ENCODE measurements around the gene ATP5MK.
"Not testable (repeated sequence)": the region's sequence is repeated elsewhere in the genome, so short reads cannot be mapped to it uniquely, and the experiment has no call there.

ATP5MK gene

DNA sequence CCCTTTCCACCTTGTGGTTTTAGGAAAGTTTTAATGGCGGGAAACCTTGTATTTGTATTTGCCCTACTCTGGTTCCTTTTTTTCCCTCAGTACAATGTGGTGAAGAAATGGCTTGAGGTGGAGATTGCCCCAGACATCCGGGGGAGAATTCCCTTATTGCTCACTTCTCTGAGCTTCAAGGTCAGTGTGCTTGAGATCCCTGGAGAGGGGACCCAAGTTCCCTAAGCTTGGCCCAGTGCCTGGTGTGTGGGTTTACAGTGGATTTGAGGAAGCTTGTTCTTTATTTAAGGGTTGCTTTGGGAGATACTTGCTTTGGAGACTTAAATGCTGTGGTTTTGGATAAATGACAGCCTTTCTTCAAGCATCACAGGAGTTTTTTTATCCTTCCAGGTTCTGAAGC lies 37.6 kb upstream of the ATP5MK start:
- DNase-seq (ENCODE audit: insufficient read length, low spot score) = no peak
- no peak for FAIRE-seq
- TF ChIP-seq POU2F2 (IDR thresholded peaks at IDR 0.05; ENCODE audit: low read depth, low read length) (no peak), SPI1 (IDR thresholded peaks at IDR 0.05; ENCODE audit: low read depth, low read length) (no peak), TAF1 (IDR thresholded peaks at IDR 0.05; ENCODE audit: low read depth, low read length) (no peak), POLR2A (IDR thresholded peaks at IDR 0.05; ENCODE audit: low read depth, low read length) (no peak)

DNA sequence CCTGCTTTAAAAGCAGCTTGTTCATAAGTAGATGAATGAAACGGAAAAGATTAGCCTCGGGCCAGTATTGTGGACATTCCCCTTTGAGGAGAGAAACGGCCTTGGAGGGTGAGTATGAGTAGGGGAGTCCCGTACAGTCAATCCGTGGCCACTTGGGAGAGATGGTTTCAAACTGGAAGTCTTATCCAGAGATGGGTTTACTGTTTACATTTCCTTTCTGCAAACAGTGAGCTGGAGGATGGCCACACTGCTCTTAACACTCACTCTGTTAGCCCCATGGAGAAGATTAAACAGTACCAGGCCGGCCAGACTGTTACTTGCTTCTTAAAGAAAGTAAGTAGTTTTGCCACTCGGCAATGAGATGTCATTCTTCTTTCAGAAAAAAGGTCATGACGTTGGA lies 35.6 kb upstream of the ATP5MK start:
- TF ChIP-seq POU2F2 (IDR thresholded peaks at IDR 0.05; ENCODE audit: low read depth, low read length) (no peak), PAX5 (IDR thresholded peaks at IDR 0.05; ENCODE audit: insufficient read depth, low read length, severe bottlenecking) (no peak), TAF1 (IDR thresholded peaks at IDR 0.05; ENCODE audit: low read depth, low read length) (no peak), POLR2A (IDR thresholded peaks at IDR 0.05; ENCODE audit: low read depth, low read length) (no peak), POLR2AphosphoS5 (IDR thresholded peaks at IDR 0.05; ENCODE audit: low read depth, low read length) (no peak), SPI1 (IDR thresholded peaks at IDR 0.05; ENCODE audit: low read depth, low read length) (no peak)
- DNase-seq (ENCODE audit: insufficient read length, low spot score) (no peak), FAIRE-seq (no peak)

- no peak for DNase-seq (ENCODE audit: insufficient read length, low spot score)
- no peak for FAIRE-seq
- TF ChIP-seq TAF1 (IDR thresholded peaks at IDR 0.05; ENCODE audit: low read depth, low read length) (no peak), PAX5 (IDR thresholded peaks at IDR 0.05; ENCODE audit: insufficient read depth, low read length, severe bottlenecking) (no peak), POLR2AphosphoS5 (IDR thresholded peaks at IDR 0.05; ENCODE audit: low read depth, low read length) (no peak), SPI1 (IDR thresholded peaks at IDR 0.05; ENCODE audit: low read depth, low read length) (no peak), POLR2A (IDR thresholded peaks at IDR 0.05; ENCODE audit: low read depth, low read length) (no peak), POU2F2 (IDR thresholded peaks at IDR 0.05; ENCODE audit: low read depth, low read length) (no peak)
Measured at GRCh38 chr10:103429647-103430046, 33.4 kb upstream of the ATP5MK start.

DNA sequence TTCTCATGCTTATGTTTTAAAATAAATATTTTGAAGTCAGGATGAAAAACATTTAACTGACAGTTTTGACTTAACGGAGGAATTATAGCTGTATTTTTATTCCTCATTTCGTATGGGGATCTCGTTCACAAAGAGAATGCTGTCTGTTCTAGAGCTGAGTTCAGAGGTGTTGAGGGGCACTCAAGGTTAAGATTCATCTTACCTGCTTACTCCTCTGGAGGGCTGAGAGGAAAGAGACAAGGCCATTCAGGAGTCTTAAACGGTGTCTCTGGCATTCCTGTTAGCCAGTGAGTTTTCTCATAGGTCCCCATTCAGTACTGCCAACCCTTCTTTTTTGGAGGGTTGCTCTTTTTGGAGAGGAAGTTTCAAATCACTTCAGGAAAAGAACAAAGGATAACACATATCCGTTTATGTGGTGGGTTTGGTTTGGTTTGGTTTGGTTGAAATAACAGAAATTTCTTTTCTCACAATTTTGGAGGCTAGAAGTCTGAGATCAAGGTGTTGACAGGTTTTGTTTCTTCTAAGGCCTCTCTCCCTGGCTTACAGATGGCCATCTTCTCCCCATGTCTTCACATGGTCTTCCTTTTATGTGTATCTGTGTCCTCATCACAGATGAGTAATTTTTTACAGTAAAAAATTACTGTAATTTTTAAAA lies 32.8 kb upstream of the ATP5MK start:
- DNase-seq (ENCODE audit: insufficient read length, low spot score) (no peak), FAIRE-seq (no peak)
- no peak for TF ChIP-seq POU2F2 (IDR thresholded peaks at IDR 0.05; ENCODE audit: low read depth, low read length)
- TF ChIP-seq PAX5 (IDR thresholded peaks at IDR 0.05; ENCODE audit: insufficient read depth, low read length, severe bottlenecking) = no peak
- no peak for TF ChIP-seq POLR2A (IDR thresholded peaks at IDR 0.05; ENCODE audit: low read depth, low read length)
- TF ChIP-seq TAF1 (IDR thresholded peaks at IDR 0.05; ENCODE audit: low read depth, low read length) = no peak
- TF ChIP-seq POLR2AphosphoS5 (IDR thresholded peaks at IDR 0.05; ENCODE audit: low read depth, low read length) = no peak

- DNase-seq (ENCODE audit: insufficient read length, low spot score) = no peak
- no peak for FAIRE-seq
- no peak for TF ChIP-seq POLR2A (IDR thresholded peaks at IDR 0.05; ENCODE audit: low read depth, low read length)
- no peak for TF ChIP-seq POLR2AphosphoS5 (IDR thresholded peaks at IDR 0.05; ENCODE audit: low read depth, low read length)
- no peak for TF ChIP-seq POU2F2 (IDR thresholded peaks at IDR 0.05; ENCODE audit: low read depth, low read length)
- TF ChIP-seq SPI1 (IDR thresholded peaks at IDR 0.05; ENCODE audit: low read depth, low read length) = no peak
- TF ChIP-seq PAX5 (IDR thresholded peaks at IDR 0.05; ENCODE audit: insufficient read depth, low read length, severe bottlenecking) = no peak
- TF ChIP-seq TAF1 (IDR thresholded peaks at IDR 0.05; ENCODE audit: low read depth, low read length) = no peak
Measured at GRCh38 chr10:103427866-103428265, 31.6 kb upstream of the ATP5MK start.

- FAIRE-seq (no peak), DNase-seq (ENCODE audit: insufficient read length, low spot score) (no peak)
- no peak for TF ChIP-seq PAX5 (IDR thresholded peaks at IDR 0.05; ENCODE audit: insufficient read depth, low read length, severe bottlenecking)
- no peak for TF ChIP-seq POLR2AphosphoS5 (IDR thresholded peaks at IDR 0.05; ENCODE audit: low read depth, low read length)
- no peak for TF ChIP-seq SPI1 (IDR thresholded peaks at IDR 0.05; ENCODE audit: low read depth, low read length)
- no peak for TF ChIP-seq TAF1 (IDR thresholded peaks at IDR 0.05; ENCODE audit: low read depth, low read length)
- no peak for TF ChIP-seq POLR2A (IDR thresholded peaks at IDR 0.05; ENCODE audit: low read depth, low read length)
- no peak for TF ChIP-seq POU2F2 (IDR thresholded peaks at IDR 0.05; ENCODE audit: low read depth, low read length)
Measured at GRCh38 chr10:103423748-103424147, 27.5 kb upstream of the ATP5MK start.

DNA sequence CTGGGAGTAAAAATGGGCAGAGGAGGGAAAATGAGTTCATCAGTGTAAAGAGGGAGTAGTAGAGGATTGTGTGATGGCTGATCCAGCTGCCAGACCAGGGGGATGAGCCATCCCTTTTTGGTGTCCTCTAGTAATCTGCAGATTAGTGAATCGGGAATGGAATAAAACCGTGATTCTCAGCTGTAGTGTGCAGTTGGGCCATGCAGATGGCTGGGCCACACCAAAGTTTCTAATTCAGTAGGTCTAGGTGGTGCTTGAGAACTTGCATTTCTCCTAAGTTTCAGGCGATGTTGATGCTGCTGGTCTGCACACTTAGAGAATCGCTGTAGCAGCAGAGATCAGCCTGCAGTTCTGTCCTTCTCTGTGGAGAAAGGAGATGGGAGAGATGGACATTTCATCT lies 22.8 kb upstream of the ATP5MK start:
- no peak for FAIRE-seq
- no peak for TF ChIP-seq POLR2AphosphoS5 (IDR thresholded peaks at IDR 0.05; ENCODE audit: low read depth, low read length)
- no peak for TF ChIP-seq PAX5 (IDR thresholded peaks at IDR 0.05; ENCODE audit: insufficient read depth, low read length, severe bottlenecking)
- no peak for TF ChIP-seq TAF1 (IDR thresholded peaks at IDR 0.05; ENCODE audit: low read depth, low read length)
- no peak for TF ChIP-seq POU2F2 (IDR thresholded peaks at IDR 0.05; ENCODE audit: low read depth, low read length)
- no peak for DNase-seq (ENCODE audit: insufficient read length, low spot score)

DNA sequence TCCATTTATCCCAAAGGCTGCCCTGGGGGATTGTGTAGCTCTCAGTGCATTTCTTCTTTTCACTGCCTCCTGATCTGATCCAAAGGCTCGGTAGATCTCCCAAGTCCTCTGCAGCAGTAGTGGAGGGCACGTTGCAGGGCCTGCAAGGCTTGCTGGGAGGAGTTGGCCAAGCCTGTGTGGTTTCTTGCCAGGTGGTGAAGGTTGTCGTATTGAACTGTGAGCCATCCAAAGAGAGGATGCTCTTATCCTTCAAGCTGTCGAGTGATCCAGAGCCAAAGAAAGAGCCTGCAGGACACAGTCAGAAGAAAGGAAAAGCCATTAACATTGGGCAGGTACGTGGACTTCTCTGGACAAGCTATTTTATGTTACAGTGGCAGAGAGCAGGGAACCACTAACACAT lies 21.3 kb upstream of the ATP5MK start:
- TF ChIP-seq POLR2A (IDR thresholded peaks at IDR 0.05; ENCODE audit: low read depth, low read length) = no peak
- no peak for TF ChIP-seq POU2F2 (IDR thresholded peaks at IDR 0.05; ENCODE audit: low read depth, low read length)
- no peak for TF ChIP-seq POLR2AphosphoS5 (IDR thresholded peaks at IDR 0.05; ENCODE audit: low read depth, low read length)
- no peak for TF ChIP-seq TAF1 (IDR thresholded peaks at IDR 0.05; ENCODE audit: low read depth, low read length)
- TF ChIP-seq SPI1 (IDR thresholded peaks at IDR 0.05; ENCODE audit: low read depth, low read length) = no peak
- FAIRE-seq (no peak), DNase-seq (ENCODE audit: insufficient read length, low spot score) (no peak)

DNA sequence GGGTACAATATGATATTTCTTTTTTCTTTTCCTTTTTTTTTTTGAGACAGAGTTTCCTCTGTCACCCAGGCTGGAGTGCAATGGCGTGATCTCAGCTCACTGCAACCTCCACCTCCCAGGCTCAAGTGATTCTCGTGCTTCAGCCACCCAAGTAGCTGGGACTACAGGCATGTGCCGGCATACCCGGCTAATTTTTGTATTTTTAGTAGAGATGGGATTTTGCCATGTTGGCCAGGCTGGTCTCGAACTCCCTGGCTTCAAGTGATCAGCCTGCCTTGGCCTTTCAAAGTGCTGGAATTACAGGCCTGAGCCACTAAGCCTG lies 20.8 kb upstream of the ATP5MK start:
- FAIRE-seq; DNase-seq (ENCODE audit: insufficient read length, low spot score): not testable (repeated sequence)

DNA sequence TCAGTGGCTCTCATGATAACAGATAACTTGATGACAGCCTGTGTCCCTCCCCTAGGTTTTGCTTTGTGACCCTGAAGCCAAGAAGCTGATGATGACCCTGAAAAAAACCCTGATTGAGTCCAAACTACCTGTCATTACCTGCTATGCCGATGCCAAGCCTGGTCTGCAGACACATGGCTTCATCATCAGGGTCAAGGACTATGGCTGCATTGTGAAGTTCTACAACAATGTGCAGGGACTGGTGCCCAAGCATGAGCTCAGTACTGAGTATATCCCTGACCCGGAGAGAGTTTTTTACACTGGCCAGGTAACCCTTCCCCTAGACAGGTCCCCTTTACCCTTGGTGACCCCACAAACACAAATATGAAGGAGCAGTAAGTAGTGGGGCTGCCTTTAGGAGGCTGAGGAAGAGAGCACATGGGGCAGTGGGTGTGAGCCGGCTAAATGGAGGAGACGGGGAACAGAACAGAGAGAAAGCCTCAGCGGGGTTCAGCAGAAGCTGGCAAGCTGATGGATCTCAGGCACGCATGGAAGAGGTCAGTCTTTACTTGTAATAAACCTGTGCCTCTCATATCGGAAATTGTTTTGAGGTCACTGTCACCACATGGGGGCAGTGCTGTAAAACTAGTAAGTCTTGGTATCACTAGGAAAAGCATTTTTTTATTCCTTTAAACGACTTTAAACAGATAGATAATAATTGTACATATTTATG lies 20.3 kb upstream of the ATP5MK start:
- peak; percentile 41 for FAIRE-seq
- no peak for DNase-seq (ENCODE audit: insufficient read length, low spot score)

More for the DNA sequence above, 20.3 kb upstream of the ATP5MK start:
- no peak for TF ChIP-seq TAF1 (IDR thresholded peaks at IDR 0.05; ENCODE audit: low read depth, low read length)
- TF ChIP-seq POLR2AphosphoS5 (IDR thresholded peaks at IDR 0.05; ENCODE audit: low read depth, low read length) = no peak
- TF ChIP-seq POLR2A (IDR thresholded peaks at IDR 0.05; ENCODE audit: low read depth, low read length) = no peak
- TF ChIP-seq SPI1 (IDR thresholded peaks at IDR 0.05; ENCODE audit: low read depth, low read length) = no peak
- TF ChIP-seq PAX5 (IDR thresholded peaks at IDR 0.05; ENCODE audit: insufficient read depth, low read length, severe bottlenecking) = no peak
- no peak for TF ChIP-seq POU2F2 (IDR thresholded peaks at IDR 0.05; ENCODE audit: low read depth, low read length)

Measured in GM12891 (cell line).